Stimulated activated naive CD8-positive, alpha-beta T cell treated with anti-CD3 and anti-CD28 coated beads, Interleukin-15, amount 100 ng/mL, for 72 hours (primary cell): ENCODE measurements around the gene CELSR3.

ENCODE experiments used
- ATAC-seq: fragments of 150-1000 bp; cut with Tn5 transposase; 2 replicates; pipeline ENCODE4 v1.10.0; 2021; ENCODE audit warnings: mild to moderate bottlenecking, moderate library complexity
- DNase-seq, 2 donors: peaks; one replicate each; pipeline ENCODE4 v3.0.0; 2021 to 2022
- H3K27ac Mint-ChIP-seq, 2 donors: one replicate each; pipeline ENCODE4 v1.8.0; 2022; ENCODE audit warnings: mild to moderate bottlenecking in 2 of 2, mixed read lengths in 2 of 2, moderate library complexity in 2 of 2
- H3K27me3 Mint-ChIP-seq: one replicate; pipeline ENCODE4 v1.8.0; 2022; ENCODE audit warnings: mixed read lengths
- H3K4me1 Mint-ChIP-seq: one replicate; pipeline ENCODE4 v1.8.0; 2022; ENCODE audit warnings: mild to moderate bottlenecking, mixed read lengths
- H3K4me3 Mint-ChIP-seq, 2 donors: one replicate each; pipeline ENCODE4 v1.8.0; 2022; ENCODE audit warnings: mild to moderate bottlenecking in 2 of 2, mixed read lengths in 2 of 2, moderate library complexity in 1 of 2
- H3K9me3 Mint-ChIP-seq, 2 donors: one replicate each; pipeline ENCODE4 v1.8.0; 2022; ENCODE audit warnings: mixed read lengths in 2 of 2

Gene CELSR3

GRCh38 chr3:48679411-48680391 lies 17.0 kb upstream of the CELSR3 start:
- DNase-seq (no peak), ATAC-seq (no peak)
- H3K9me3 Mint-ChIP-seq = no peaks in the 10 kb centered on the region
- H3K27me3 Mint-ChIP-seq = no peaks in the 10 kb centered on the region
- H3K4me3 Mint-ChIP-seq = no peak overlapping the region
- peaks cover 23% of the 10 kb centered on the region for H3K4me1 Mint-ChIP-seq
- H3K27ac Mint-ChIP-seq = peak overlapping the region in 1 of 2 donors; percentile 55

DNA sequence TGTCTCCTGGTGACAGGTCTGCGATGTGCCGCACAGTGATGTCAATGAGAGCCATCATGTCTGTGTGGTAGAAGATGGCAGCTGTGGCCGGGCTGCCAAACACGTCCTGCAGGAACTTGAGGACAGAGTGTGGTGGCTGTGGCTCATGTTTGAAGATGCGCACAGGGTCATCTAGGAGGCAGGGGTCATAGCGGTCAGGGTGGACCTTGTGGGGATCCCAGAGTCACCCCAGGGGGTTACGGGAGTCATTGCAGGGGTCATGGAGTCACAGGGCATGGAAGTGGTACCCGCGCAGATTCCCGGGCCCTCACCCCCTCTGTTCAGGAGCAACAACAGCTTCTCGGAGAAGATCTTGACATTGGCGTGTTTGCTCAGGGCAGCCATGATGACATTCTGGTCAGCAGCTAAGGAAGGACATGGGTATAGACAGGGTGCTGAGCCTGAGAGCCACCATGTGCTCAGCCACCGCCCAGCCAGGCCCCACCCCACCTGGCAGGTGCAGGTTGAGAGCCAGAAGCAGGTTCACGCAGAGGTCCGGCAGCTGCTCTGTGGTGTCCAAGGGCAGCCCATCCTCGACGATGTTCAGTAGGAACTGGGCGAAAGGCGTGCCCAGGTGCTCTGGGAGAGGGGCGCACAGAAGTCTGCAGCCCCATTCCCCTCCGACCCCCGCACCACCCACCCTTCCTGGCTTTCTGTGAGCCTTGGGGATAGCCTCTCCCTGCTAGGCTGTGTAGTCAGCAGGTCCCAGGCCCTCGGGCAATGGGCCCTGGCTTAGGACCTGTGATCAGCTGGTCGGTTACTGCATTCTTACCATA lies 16.1 kb upstream of the CELSR3 start:
- no peak for ATAC-seq
- H3K4me3 Mint-ChIP-seq = no peak overlapping the region
- no peaks in the 10 kb centered on the region for H3K9me3 Mint-ChIP-seq
- peaks cover 13% of the 10 kb centered on the region for H3K4me1 Mint-ChIP-seq
- H3K27ac Mint-ChIP-seq = peak overlapping the region in 1 of 2 donors; percentile 55
- no peaks in the 10 kb centered on the region for H3K27me3 Mint-ChIP-seq
- DNase-seq = no peak

DNA sequence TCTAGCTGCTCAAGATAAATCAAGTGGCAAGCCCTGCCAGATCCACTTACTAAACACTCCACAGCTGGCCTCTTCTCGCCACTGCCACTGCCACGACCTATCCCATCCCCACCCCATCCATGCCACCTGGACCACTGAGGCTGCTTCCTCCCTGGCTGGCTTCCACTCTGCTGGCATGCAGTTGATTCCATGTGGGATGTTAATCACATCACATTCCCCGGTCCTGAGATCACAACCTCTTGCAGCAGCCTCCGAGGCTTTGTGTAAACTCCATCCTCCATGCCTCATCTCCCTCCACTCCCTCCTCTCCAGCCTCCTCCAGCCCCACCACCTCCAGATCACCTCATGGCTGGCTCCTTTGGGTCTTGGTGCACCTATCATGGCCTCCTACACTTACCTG lies 15.4 kb upstream of the CELSR3 start:
- Mint-ChIP-seq H3K4me1 (peaks cover 8% of the 10 kb centered on the region), H3K27ac (no peak overlapping the region), H3K27me3 (no peaks in the 10 kb centered on the region), H3K9me3 (no peaks in the 10 kb centered on the region), H3K4me3 (no peak overlapping the region)
- no peak for ATAC-seq
- no peak for DNase-seq

DNA sequence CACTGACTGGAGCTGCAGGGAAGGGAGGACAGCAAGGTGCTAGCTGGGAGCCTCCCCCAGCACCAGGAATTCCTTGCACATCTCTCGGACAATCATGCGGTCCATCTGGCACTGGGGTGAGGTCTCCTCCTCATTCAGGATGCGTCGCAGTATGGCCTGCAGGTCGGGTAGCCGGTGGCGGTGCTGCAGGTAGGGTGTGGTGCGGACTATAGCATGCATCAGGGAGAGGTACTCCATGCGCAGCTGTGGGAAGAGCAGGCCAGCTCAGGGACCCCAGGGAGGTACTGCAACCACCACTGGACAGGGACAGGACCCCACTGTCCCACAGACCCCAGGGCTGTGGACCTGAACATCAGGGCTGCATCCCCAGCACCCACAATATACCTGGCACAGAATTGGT lies 11.8 kb upstream of the CELSR3 start:
- no peaks in the 10 kb centered on the region for H3K4me1 Mint-ChIP-seq
- H3K27me3 Mint-ChIP-seq = no peaks in the 10 kb centered on the region
- H3K9me3 Mint-ChIP-seq = no peaks in the 10 kb centered on the region
- no peak overlapping the region for H3K27ac Mint-ChIP-seq
- no peak overlapping the region for H3K4me3 Mint-ChIP-seq
- DNase-seq (no peak), ATAC-seq (no peak)

- ATAC-seq (no peak), DNase-seq (no peak)
- H3K9me3 Mint-ChIP-seq = no peaks in the 10 kb centered on the region
- H3K4me1 Mint-ChIP-seq = no peaks in the 10 kb centered on the region
- no peak overlapping the region for H3K27ac Mint-ChIP-seq
- H3K4me3 Mint-ChIP-seq = no peak overlapping the region
- H3K27me3 Mint-ChIP-seq = no peaks in the 10 kb centered on the region
Measured at GRCh38 chr3:48672522-48672921, 9.8 kb upstream of the CELSR3 start.

DNA sequence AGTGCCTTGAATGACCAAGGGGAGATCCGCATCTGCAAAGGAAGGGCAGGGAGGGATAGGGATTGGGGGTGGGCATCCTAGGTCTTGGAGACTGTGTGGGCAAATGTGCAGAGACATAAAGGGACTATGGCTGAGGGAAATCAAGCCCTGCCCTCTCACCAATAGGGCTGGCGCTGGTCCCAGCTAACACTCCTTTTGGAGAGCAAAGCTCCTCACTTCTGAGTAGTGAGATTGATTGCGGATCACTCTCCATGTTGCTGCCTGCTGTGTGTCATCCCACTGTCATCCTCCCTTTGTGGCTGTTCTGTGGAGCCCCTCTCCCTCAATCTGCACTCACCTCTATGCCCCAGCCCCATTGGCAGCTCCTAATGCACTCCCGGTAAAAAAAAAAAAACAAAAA lies 2.2 kb upstream of the CELSR3 start:
- ATAC-seq (no peak), DNase-seq (no peak)
- H3K9me3 Mint-ChIP-seq = no peaks in the 10 kb centered on the region
- no peak overlapping the region for H3K27ac Mint-ChIP-seq
- peaks cover 40% of the 10 kb centered on the region for H3K27me3 Mint-ChIP-seq
- no peak overlapping the region for H3K4me3 Mint-ChIP-seq
- H3K4me1 Mint-ChIP-seq = peaks cover 33% of the 10 kb centered on the region

GRCh38 chr3:48664313-48664644 lies 1.6 kb upstream of the CELSR3 start:
- no peak for ATAC-seq
- no peak for DNase-seq
- Mint-ChIP-seq H3K9me3 (no peaks in the 10 kb centered on the region), H3K27me3 (peaks cover 45% of the 10 kb centered on the region), H3K4me1 (peaks cover 33% of the 10 kb centered on the region), H3K4me3 (peak overlapping the region; percentile 92), H3K27ac (peak overlapping the region in 1 of 2 donors; percentile 93)

DNA sequence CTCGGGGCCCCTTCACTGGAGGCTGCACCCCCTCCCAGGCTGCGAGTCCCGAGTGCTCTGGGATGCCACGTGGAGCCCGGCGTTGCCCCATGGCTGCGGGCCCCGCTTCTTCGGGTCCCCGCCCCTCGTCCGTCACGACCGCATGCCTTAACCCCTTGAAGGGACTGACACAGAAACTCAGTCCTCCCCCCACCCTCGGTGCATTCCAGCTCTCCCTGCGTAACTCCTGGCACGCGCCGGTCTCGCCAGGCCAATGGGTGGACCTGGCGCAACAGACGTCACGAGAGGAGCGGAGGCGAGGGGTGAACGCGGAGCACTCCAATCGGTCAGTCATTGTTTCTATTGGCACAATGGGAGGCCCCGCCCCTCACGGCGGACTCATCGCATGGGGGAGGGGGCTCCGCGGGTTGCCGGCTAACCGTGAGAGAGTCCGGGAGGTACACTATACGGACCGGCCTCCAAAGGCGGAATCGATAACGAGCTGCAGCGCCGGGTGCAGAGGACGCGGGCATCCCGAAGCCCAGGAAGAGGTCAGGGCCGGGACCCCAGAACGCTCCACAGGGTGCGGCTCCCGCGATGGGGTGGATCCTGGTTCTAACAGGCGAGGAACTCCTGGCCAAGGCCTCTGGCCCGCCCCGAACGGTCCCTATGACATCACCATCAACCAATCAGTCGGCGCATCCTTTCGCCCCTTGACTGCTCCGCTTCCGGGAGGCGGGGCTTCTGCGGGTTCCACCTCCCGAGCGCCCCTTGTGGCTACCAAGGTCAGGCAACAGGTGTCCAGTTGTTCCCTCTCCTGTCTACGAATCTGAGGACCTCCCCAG lies 1.0 kb upstream of the CELSR3 start:
- H3K27ac Mint-ChIP-seq = peak overlapping the region; percentile 92 to 93
- peak; percentile 91 for ATAC-seq

GRCh38 chr3:48662145-48662752 lies 437 bp downstream of the CELSR3 start:
- Mint-ChIP-seq H3K9me3 (no peaks in the 10 kb centered on the region), H3K27ac (no peak overlapping the region), H3K4me1 (peaks cover 38% of the 10 kb centered on the region), H3K4me3 (peak overlapping the region; percentile 71 to 92), H3K27me3 (peaks cover 45% of the 10 kb centered on the region)
- ATAC-seq (no peak), DNase-seq (no peak)

More for the DNA sequence above, 1.0 kb upstream of the CELSR3 start:
- peak; percentile 94 to 96 for DNase-seq
- Mint-ChIP-seq H3K4me1 (peaks cover 33% of the 10 kb centered on the region), H3K27me3 (peaks cover 45% of the 10 kb centered on the region), H3K4me3 (peak overlapping the region; percentile 92), H3K9me3 (no peaks in the 10 kb centered on the region)

DNA sequence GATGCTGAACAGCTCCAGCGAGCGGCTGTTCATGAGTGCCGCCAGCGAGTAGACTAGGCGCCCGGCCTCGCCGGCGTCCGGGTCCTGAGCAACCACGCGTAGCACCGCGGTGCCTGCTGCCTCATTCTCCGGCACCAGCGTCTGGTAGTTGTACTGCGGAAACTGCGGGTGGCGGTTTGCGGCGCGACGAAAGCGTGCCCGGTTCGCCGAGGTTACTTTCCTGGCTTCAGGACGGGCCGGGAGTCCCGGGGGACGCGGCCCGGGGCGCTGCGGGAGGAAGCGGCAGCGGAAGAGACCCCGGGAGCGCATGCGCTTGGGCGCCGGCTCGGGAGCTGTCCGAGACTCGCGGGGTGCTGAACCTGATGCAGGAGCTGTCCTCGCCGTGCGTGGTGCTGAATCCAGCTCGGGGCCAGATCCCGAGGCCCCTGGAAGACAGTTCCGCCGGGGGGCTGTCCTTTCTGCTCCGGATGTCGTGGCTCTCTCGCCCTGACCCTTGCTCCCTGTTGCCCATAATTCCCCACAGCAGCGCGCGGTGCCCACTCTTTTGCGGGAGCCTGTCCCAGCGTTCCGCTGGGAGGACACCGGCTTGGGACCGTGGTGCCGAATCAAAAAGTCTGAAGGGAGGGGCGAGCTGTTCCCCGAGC lies 1.1 kb downstream of the CELSR3 start:
- Mint-ChIP-seq H3K27me3 (peaks cover 45% of the 10 kb centered on the region), H3K4me1 (peaks cover 44% of the 10 kb centered on the region), H3K9me3 (no peaks in the 10 kb centered on the region), H3K4me3 (peak overlapping the region; percentile 54 to 71), H3K27ac (no peak overlapping the region)
- DNase-seq = peak; percentile 75 to 86
- ATAC-seq = no peak

DNA sequence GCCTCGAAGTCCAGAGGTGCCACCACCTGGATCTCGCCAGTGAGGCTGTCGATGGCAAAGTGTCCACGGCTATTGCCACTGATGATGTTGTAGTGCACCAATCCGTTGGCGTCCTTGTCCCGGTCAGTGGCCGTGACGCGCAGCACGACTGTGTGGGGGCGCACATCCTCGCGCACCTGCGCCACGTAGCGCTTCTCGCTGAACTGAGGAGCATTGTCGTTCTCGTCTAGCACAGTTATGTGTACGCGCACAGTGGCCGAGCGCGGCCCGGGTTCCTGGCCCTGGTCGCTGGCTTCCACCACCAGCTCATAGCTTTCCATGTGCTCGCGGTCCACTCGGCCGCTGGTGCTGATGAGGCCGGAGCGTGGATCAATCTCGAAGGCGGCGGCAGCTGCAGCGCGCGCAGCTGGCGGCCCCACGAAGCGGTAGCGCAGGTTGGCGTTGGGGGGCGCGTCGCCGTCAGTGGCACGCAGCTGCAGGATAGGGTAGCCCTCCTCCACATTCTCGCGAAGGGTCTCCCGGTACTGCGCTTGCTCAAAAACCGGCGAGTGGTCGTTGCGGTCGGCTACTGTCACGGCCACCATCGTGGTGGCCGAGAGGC lies 1.8 kb downstream of the CELSR3 start:
- DNase-seq (no peak), ATAC-seq (no peak)
- Mint-ChIP-seq H3K4me3 (peak overlapping the region; percentile 45 to 54), H3K27ac (peak overlapping the region in 1 of 2 donors; percentile 78), H3K4me1 (peaks cover 47% of the 10 kb centered on the region), H3K27me3 (peaks cover 45% of the 10 kb centered on the region), H3K9me3 (no peaks in the 10 kb centered on the region)

DNA sequence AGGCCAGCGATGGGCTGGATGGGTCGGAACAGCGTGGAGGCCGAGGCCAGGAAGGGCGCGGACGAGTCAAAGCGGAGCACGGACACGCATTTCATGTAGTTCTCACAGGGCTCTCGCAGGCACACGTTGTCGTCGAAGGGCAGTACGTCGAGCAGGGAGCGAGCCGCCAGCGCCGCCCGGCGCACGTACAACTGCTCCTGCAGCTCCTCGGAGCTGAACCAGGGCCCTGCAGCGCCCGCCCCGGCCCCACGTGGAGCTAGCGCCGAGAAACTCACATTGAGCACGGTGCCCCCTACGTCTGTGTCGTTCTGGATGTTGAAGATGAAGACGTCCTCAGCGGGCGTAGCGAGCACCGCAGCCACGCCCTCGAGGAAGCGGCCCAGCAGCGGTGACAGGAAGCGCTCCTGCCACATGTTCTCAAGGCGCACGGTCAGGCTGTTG lies 5.8 kb downstream of the CELSR3 start:
- Mint-ChIP-seq H3K4me3 (peak overlapping the region; percentile 84 to 90), H3K27ac (peak overlapping the region; percentile 87 to 91), H3K27me3 (peaks cover 24% of the 10 kb centered on the region), H3K9me3 (no peaks in the 10 kb centered on the region), H3K4me1 (peaks cover 43% of the 10 kb centered on the region)
- DNase-seq (peak; percentile 50 to 63), ATAC-seq (peak; percentile 26)

DNA sequence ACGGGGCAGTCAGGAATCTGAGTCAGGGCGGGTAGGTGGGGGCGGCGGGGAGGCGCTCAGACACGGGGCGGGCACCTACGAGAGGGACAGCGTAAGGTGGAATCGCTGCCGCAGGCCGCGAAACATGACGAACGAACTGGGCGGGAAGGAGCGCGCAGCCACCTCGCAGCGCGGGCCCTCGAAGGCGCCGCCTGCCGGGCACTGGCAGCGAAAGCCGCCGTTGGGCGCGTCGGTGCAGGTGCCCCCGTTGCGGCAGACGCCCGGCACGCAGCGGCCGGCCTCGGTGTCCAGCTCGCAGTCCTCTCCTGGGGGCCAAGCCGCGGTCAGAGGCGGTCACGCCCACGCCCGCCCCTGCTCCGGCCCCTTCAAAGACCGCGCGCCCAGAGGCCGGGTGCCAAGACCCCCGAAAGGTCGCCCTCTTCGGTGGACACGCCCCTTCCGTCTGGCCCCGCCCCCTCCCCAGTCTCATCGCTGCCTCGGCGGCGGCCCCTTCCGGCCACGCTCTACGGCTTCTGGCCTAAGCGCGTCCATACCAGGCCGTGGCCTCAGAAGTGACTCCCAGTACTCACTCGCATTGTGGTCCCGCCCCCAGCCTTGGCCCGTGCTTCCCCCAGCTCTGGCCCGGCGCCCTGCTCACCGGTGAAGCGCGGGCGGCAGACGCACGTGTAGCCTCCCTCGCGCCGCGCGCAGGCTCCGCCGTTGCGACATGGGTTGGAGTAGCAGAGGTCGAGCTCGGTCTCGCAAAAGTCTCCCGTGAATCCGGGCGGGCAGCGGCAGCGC lies 6.4 kb downstream of the CELSR3 start:
- Mint-ChIP-seq H3K4me3 (peak overlapping the region; percentile 84 to 90), H3K9me3 (no peaks in the 10 kb centered on the region), H3K27me3 (peaks cover 18% of the 10 kb centered on the region), H3K4me1 (peaks cover 37% of the 10 kb centered on the region), H3K27ac (peak overlapping the region; percentile 87 to 91)
- ATAC-seq (peak; percentile 83), DNase-seq (peak; percentile 91 to 93)
